LNCAP (cell line): ENCODE measurements around the gene CHRNA7.

ENCODE experiments used
- TF ChIP-seq, protein P1 (sequence below): fragments of 450-650 bp; IDR thresholded peaks from 2 replicates; pipeline ENCODE4 v1.5.1; 2017; ENCODE audit warnings: mild to moderate bottlenecking

Gene CHRNA7

GRCh38 chr15:32029862-32030781, at the start of gene CHRNA7:
CHRNA7 (plus strand) TSS chr15:32030515; CDS start chr15:32030595, 80 bp downstream.
- TF ChIP-seq, protein P1, sequence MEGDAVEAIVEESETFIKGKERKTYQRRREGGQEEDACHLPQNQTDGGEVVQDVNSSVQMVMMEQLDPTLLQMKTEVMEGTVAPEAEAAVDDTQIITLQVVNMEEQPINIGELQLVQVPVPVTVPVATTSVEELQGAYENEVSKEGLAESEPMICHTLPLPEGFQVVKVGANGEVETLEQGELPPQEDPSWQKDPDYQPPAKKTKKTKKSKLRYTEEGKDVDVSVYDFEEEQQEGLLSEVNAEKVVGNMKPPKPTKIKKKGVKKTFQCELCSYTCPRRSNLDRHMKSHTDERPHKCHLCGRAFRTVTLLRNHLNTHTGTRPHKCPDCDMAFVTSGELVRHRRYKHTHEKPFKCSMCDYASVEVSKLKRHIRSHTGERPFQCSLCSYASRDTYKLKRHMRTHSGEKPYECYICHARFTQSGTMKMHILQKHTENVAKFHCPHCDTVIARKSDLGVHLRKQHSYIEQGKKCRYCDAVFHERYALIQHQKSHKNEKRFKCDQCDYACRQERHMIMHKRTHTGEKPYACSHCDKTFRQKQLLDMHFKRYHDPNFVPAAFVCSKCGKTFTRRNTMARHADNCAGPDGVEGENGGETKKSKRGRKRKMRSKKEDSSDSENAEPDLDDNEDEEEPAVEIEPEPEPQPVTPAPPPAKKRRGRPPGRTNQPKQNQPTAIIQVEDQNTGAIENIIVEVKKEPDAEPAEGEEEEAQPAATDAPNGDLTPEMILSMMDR = no peak

- TF ChIP-seq, protein P1 = no peak
Observed at GRCh38 chr15:31985607-31986006, 44.7 kb upstream of the CHRNA7 start.

DNA sequence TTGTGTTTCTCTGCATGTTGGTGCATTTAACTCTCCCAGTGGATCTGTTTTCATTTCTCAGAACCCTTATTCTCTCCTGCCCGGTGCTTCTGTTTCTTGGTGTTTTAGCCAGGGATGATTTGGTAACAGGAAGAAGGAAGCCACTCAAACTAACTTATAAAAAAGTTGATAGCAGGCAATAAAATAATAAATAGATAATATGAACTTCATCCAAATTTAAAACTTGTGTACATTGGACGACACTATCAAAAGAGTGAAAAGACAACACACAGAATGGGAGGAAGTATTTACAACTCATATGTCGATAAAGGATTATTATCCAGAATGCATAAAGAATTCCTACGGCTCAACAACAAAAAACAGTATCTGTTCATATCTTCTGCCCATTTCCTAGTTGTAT, 37.3 kb upstream of the CHRNA7 start:
- TF ChIP-seq, protein P1 = no peak

DNA sequence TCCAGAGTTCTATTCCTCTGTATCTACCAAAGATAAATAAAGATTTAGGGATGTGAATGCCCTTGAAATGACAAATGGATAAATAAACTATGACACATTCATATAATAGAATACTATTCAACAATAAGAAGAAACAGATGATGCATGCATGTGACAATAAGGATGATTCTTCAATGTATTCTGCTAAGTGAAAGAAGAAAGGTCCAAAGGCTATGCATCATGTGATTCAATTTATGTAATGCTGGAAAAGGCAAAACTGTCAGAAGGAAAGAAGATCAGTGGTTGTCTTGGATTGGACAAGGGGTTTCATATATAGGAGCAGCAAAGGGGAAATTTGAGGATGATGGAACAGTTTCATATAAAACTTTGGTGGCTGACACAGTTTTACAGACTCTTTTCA, 32.6 kb upstream of the CHRNA7 start:
- TF ChIP-seq, protein P1 = no peak

DNA sequence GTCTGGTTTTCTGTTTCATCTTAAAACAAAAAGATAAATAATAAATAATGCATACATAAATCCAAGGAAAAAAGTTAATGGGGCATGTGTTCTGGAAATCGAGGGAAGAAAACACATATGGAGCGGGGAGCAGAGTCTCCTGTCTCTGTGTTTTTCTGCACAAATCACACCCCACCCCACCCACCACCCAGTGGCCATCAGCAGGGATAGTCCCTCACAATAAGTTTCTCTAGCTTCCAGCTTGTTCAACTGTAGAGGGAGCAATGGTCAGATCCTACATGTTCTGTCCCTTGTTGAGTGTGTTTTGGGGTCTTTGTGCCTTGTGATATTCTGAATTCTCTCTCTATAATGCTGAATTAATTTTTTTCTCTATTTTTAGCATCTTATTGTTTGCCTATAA, 26.8 kb upstream of the CHRNA7 start:
- TF ChIP-seq, protein P1 = no peak

DNA sequence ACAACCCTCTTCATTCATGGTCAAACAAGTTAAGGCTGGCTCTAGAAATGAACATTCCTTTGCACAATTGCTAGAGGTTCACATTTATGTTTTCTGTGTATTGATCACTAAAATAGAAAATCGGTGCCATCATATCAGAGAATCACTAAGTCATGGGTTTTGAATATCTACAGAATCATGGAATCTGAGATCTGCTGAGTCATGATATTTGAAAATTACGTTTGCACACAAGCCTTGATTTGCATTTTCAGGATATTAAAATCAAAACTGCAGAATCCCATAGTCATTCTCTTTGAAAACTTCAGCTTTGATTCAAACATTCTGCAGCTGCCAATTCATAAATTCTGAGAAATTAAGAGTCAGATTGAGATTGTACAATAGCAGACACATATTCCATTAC, 26.1 kb upstream of the CHRNA7 start:
- TF ChIP-seq, protein P1 = no peak

DNA sequence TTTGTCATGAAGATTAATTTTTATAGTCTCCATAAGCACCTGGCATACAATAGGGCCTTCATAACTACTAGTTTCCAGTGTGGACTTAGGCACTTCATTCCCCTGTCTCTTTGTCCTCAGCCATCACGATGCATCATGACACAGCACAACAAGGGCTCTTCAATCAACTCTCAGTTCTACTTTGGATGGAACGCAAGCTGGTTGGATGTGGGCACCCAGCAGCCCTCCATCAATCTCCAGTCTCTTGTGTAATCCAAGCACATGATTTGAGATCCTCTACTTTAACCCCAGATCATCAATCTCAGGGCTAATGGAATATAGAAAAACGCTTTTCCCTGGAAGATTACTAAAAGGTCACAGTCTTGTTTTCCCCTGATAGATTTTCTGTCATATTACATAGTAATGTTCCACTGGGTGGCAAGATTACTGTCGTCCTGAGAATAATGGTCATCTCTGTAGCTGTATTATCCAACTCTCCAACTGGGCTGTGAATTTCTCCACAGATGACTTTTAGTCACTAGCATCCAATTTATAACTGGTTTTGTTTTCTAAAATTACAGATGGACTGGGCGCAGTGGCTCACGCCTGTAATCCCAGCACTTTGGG, 22.9 kb upstream of the CHRNA7 start:
- TF ChIP-seq, protein P1 = no peak
